ENCODE data around the gene BCL2L15. TPM values are rescaled to one million over a fixed set of nuclear protein-coding genes. Genes with fewer than 3 reads are reported as not detected.

Gene BCL2L15
- total RNA-seq, 1 experiment from 2014 or later: 0.48 TPM

DNA sequence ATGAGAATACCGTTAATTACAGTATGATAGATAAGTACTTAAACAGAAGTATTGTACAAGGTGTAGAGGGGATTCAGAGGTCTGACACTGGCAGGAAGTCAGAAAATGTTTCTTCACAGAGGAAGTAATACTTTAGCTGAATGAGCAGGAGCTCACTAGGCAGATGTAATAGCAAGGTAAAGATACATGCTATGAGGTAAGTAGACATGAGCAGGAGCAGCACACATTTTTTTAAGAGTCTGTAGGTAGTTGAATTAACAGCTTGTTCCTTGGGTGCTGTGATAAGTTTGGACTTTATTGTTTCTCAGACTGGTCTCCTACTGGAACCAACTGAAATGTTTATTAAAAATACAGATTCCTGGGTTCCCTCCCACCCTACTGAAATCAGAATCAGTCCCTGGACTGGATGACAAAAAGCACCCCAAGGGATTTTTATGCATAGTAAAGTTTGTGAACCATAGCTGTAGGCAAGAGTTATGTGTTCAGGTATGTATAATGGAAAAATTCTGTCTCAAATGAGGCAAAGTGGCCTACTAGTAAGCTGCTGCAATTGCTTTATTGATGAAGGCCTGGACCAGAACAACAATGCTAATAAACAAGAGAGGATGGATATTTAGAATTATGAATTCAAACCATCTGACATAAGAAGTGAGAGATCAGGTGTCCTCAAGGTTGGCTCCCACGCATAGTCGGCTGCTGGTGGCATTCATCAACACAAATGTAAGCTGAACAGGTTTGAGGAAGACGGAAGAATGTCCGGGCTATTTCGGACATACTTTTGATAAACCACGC lies 16.3 kb upstream of the BCL2L15 start:
- Histone ChIP-seq H3K4me2 (ENCODE audit: low read depth, low read length, poor library complexity, severe bottlenecking) (peak overlapping the region; percentile 78), H3K27me3 (ENCODE audit: low read length) (no peaks in the 10 kb centered on the region), H3K9me2 (replicated peaks; ENCODE audit: insufficient read depth, low read length) (no peaks in the 10 kb centered on the region), H4K20me1 (ENCODE audit: insufficient read depth, low read depth, low read length) (no peaks in the 10 kb centered on the region), H3K36me3 (ENCODE audit: insufficient read depth, low read length) (peaks cover 38% of the 10 kb centered on the region), H3K79me2 (ENCODE audit: low read length) (peaks cover 53% of the 10 kb centered on the region), H3K9ac (ENCODE audit: low read length) (peak overlapping the region; percentile 74), H3K9me3 (ENCODE audit: low read length) (no peaks in the 10 kb centered on the region), H3K4me1 (ENCODE audit: low read length) (peaks cover 21% of the 10 kb centered on the region), H2AFZ (ENCODE audit: low read length) (peak overlapping the region; percentile 38; the same call in 1 of the 2 replicates), H3K4me3 (ENCODE audit: low read length) (peak overlapping the region; percentile 76), H3K27ac (ENCODE audit: low read length) (peak overlapping the region; percentile 68)
- peak; percentile 74 for DNase-seq

DNA sequence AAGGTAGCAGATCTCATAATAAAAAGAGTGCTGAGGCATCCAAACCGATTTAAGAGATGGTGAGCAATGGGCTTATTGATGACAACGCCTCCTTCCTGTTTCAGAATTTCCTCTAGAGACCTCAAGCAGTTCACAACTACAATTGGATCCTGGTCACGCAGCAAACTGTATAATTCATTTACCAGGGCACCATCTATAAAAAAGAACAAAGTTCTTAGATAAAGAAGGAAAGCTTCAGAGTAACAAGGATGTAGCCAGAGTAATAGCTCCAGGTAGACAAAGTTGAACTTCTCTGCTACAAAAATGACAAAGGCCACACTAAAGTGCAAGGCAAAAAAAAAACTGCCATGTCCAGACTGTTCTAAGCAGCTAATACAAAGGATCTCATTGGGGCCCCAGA lies 13.8 kb upstream of the BCL2L15 start:
- DNase-seq: no peak
- Histone ChIP-seq H3K9me3 (ENCODE audit: low read length) (no peaks in the 10 kb centered on the region), H4K20me1 (ENCODE audit: insufficient read depth, low read depth, low read length) (no peaks in the 10 kb centered on the region), H3K27me3 (ENCODE audit: low read length) (no peaks in the 10 kb centered on the region), H3K9ac (ENCODE audit: low read length) (no peak overlapping the region), H3K27ac (ENCODE audit: low read length) (no peak overlapping the region), H3K4me1 (ENCODE audit: low read length) (peaks cover 16% of the 10 kb centered on the region), H3K9me2 (replicated peaks; ENCODE audit: insufficient read depth, low read length) (no peaks in the 10 kb centered on the region), H2AFZ (ENCODE audit: low read length) (no peak overlapping the region), H3K4me2 (ENCODE audit: low read depth, low read length, poor library complexity, severe bottlenecking) (no peak overlapping the region), H3K79me2 (ENCODE audit: low read length) (peaks cover 51% of the 10 kb centered on the region), H3K4me3 (ENCODE audit: low read length) (no peak overlapping the region), H3K36me3 (ENCODE audit: insufficient read depth, low read length) (peaks cover 53% of the 10 kb centered on the region)

DNA sequence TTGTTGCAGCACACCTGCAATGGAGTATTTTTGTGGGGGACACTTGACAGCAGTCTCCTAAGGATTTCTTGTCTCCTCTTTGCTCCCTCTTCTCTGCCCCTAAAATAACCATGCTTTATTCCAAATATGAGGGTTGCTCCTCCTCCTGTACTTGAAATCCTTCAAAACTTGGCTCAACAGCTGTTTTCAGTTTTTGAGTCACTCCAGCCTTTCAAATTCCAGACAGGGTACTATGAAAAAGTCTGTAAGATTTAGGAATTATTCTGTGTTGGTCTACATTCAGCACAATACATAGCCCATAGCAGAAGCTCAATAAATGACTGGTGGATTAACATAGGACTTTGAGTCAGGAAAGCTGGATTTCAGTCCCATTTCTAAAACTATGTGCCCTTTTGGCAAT lies 11.7 kb upstream of the BCL2L15 start:
- DNase-seq: no peak
- Histone ChIP-seq H3K9me2 (replicated peaks; ENCODE audit: insufficient read depth, low read length) (no peaks in the 10 kb centered on the region), H3K9ac (ENCODE audit: low read length) (no peak overlapping the region), H3K4me3 (ENCODE audit: low read length) (no peak overlapping the region), H3K4me2 (ENCODE audit: low read depth, low read length, poor library complexity, severe bottlenecking) (no peak overlapping the region), H3K27me3 (ENCODE audit: low read length) (no peaks in the 10 kb centered on the region), H4K20me1 (ENCODE audit: insufficient read depth, low read depth, low read length) (no peaks in the 10 kb centered on the region), H3K9me3 (ENCODE audit: low read length) (no peaks in the 10 kb centered on the region), H3K4me1 (ENCODE audit: low read length) (peaks cover 14% of the 10 kb centered on the region), H3K79me2 (ENCODE audit: low read length) (peaks cover 38% of the 10 kb centered on the region), H3K36me3 (ENCODE audit: insufficient read depth, low read length) (peaks cover 68% of the 10 kb centered on the region), H3K27ac (ENCODE audit: low read length) (no peak overlapping the region), H2AFZ (ENCODE audit: low read length) (no peak overlapping the region)

- no peak overlapping the region for H2AFZ ChIP-seq (ENCODE audit: low read length)
- no peaks in the 10 kb centered on the region for H3K9me2 ChIP-seq (replicated peaks; ENCODE audit: insufficient read depth, low read length)
- no peaks in the 10 kb centered on the region for H3K9me3 ChIP-seq (ENCODE audit: low read length)
- H3K4me1 ChIP-seq (ENCODE audit: low read length): peaks cover 9% of the 10 kb centered on the region
- H3K79me2 ChIP-seq (ENCODE audit: low read length): peaks cover 31% of the 10 kb centered on the region
- H3K27ac ChIP-seq (ENCODE audit: low read length): no peak overlapping the region
- H3K4me2 ChIP-seq (ENCODE audit: low read depth, low read length, poor library complexity, severe bottlenecking): no peak overlapping the region
- H3K9ac ChIP-seq (ENCODE audit: low read length): no peak overlapping the region
- H3K27me3 ChIP-seq (ENCODE audit: low read length): no peaks in the 10 kb centered on the region
- no peaks in the 10 kb centered on the region for H4K20me1 ChIP-seq (ENCODE audit: insufficient read depth, low read depth, low read length)
- no peak overlapping the region for H3K4me3 ChIP-seq (ENCODE audit: low read length)
- DNase-seq: no peak
- H3K36me3 ChIP-seq (ENCODE audit: insufficient read depth, low read length): peaks cover 69% of the 10 kb centered on the region
Observed at GRCh38 chr1:113898241-113898814, 10.9 kb upstream of the BCL2L15 start.

- no peak overlapping the region for H3K27ac ChIP-seq (ENCODE audit: low read length)
Observed at GRCh38 chr1:113895961-113896360, 8.6 kb upstream of the BCL2L15 start.

GRCh38 chr1:113895098-113895497 lies 7.7 kb upstream of the BCL2L15 start:
- H4K20me1 ChIP-seq (ENCODE audit: insufficient read depth, low read depth, low read length): no peaks in the 10 kb centered on the region
- H3K4me3 ChIP-seq (ENCODE audit: low read length): no peak overlapping the region
- no peaks in the 10 kb centered on the region for H3K27me3 ChIP-seq (ENCODE audit: low read length)
- no peaks in the 10 kb centered on the region for H3K9me2 ChIP-seq (replicated peaks; ENCODE audit: insufficient read depth, low read length)
- H3K4me1 ChIP-seq (ENCODE audit: low read length): no peaks in the 10 kb centered on the region
- no peak overlapping the region for H3K4me2 ChIP-seq (ENCODE audit: low read depth, low read length, poor library complexity, severe bottlenecking)
- H3K9ac ChIP-seq (ENCODE audit: low read length): no peak overlapping the region
- no peak overlapping the region for H2AFZ ChIP-seq (ENCODE audit: low read length)
- H3K9me3 ChIP-seq (ENCODE audit: low read length): no peaks in the 10 kb centered on the region
- H3K27ac ChIP-seq (ENCODE audit: low read length): no peak overlapping the region
- H3K79me2 ChIP-seq (ENCODE audit: low read length): 0 out of 2 replicates have a peak, but pooled peaks cover 5% of the 10 kb centered on the region
- peaks cover 48% of the 10 kb centered on the region for H3K36me3 ChIP-seq (ENCODE audit: insufficient read depth, low read length)
- no peak for DNase-seq

More at GRCh38 chr1:113895961-113896360, 8.6 kb upstream of the BCL2L15 start:
- H3K4me1 ChIP-seq (ENCODE audit: low read length): no peaks in the 10 kb centered on the region
- no peak overlapping the region for H3K4me3 ChIP-seq (ENCODE audit: low read length)
- peaks cover 53% of the 10 kb centered on the region for H3K36me3 ChIP-seq (ENCODE audit: insufficient read depth, low read length)
- H3K9ac ChIP-seq (ENCODE audit: low read length): no peak overlapping the region
- H3K27me3 ChIP-seq (ENCODE audit: low read length): no peaks in the 10 kb centered on the region
- no peaks in the 10 kb centered on the region for H4K20me1 ChIP-seq (ENCODE audit: insufficient read depth, low read depth, low read length)
- H3K79me2 ChIP-seq (ENCODE audit: low read length): 0 out of 2 replicates have a peak, but pooled peaks cover 9% of the 10 kb centered on the region
- no peaks in the 10 kb centered on the region for H3K9me3 ChIP-seq (ENCODE audit: low read length)
- no peak overlapping the region for H3K4me2 ChIP-seq (ENCODE audit: low read depth, low read length, poor library complexity, severe bottlenecking)
- H2AFZ ChIP-seq (ENCODE audit: low read length): no peak overlapping the region
- H3K9me2 ChIP-seq (replicated peaks; ENCODE audit: insufficient read depth, low read length): no peaks in the 10 kb centered on the region
- DNase-seq: no peak

- peaks cover 32% of the 10 kb centered on the region for H3K36me3 ChIP-seq (ENCODE audit: insufficient read depth, low read length)
- no peaks in the 10 kb centered on the region for H3K9me3 ChIP-seq (ENCODE audit: low read length)
- H4K20me1 ChIP-seq (ENCODE audit: insufficient read depth, low read depth, low read length): no peaks in the 10 kb centered on the region
Observed at GRCh38 chr1:113893267-113893666, 5.9 kb upstream of the BCL2L15 start.

GRCh38 chr1:113891631-113892220 lies 4.3 kb upstream of the BCL2L15 start:
- H3K9ac ChIP-seq (ENCODE audit: low read length): no peak overlapping the region
- H3K4me2 ChIP-seq (ENCODE audit: low read depth, low read length, poor library complexity, severe bottlenecking): no peak overlapping the region
- no peak for DNase-seq
- H3K27ac ChIP-seq (ENCODE audit: low read length): no peak overlapping the region
- H3K36me3 ChIP-seq (ENCODE audit: insufficient read depth, low read length): peaks cover 20% of the 10 kb centered on the region
- no peaks in the 10 kb centered on the region for H3K79me2 ChIP-seq (ENCODE audit: low read length)
- H3K9me3 ChIP-seq (ENCODE audit: low read length): no peaks in the 10 kb centered on the region
- no peaks in the 10 kb centered on the region for H4K20me1 ChIP-seq (ENCODE audit: insufficient read depth, low read depth, low read length)
- no peaks in the 10 kb centered on the region for H3K4me1 ChIP-seq (ENCODE audit: low read length)
- H3K27me3 ChIP-seq (ENCODE audit: low read length): no peaks in the 10 kb centered on the region
- no peak overlapping the region for H2AFZ ChIP-seq (ENCODE audit: low read length)
- H3K9me2 ChIP-seq (replicated peaks; ENCODE audit: insufficient read depth, low read length): no peaks in the 10 kb centered on the region
- H3K4me3 ChIP-seq (ENCODE audit: low read length): no peak overlapping the region

More at GRCh38 chr1:113893267-113893666, 5.9 kb upstream of the BCL2L15 start:
- Histone ChIP-seq H3K9ac (ENCODE audit: low read length) (no peak overlapping the region), H3K27me3 (ENCODE audit: low read length) (no peaks in the 10 kb centered on the region), H3K9me2 (replicated peaks; ENCODE audit: insufficient read depth, low read length) (no peaks in the 10 kb centered on the region), H3K4me2 (ENCODE audit: low read depth, low read length, poor library complexity, severe bottlenecking) (no peak overlapping the region), H2AFZ (ENCODE audit: low read length) (no peak overlapping the region), H3K27ac (ENCODE audit: low read length) (no peak overlapping the region), H3K4me3 (ENCODE audit: low read length) (no peak overlapping the region), H3K4me1 (ENCODE audit: low read length) (no peaks in the 10 kb centered on the region), H3K79me2 (ENCODE audit: low read length) (0 out of 2 replicates have a peak, but pooled peaks cover 5% of the 10 kb centered on the region)
- no peak for DNase-seq
